Neural cell (in vitro differentiated cells): ENCODE data around the gene PAIP2. TPM values are rescaled to one million over a fixed set of nuclear protein-coding genes. Genes with fewer than 3 reads are reported as not detected.

Experiments used
- H2AFZ ChIP-seq: fragments of 200-600, 300-800 bp; sonication (generic), shearing (Covaris generic); 2 replicates; pipeline ENCODE4 v1.6.0; 2014; ENCODE audit warnings: low read depth, mild to moderate bottlenecking, antibody characterized with exemption, low read length, moderate library complexity
- H3F3A ChIP-seq: fragments of 200-600 bp; shearing (Covaris generic); 2 replicates; pipeline ENCODE4 v1.6.1; 2016; ENCODE audit warnings: mild to moderate bottlenecking, moderate library complexity, mixed read lengths, antibody characterized with exemption, low read length; ENCODE audit not compliant: insufficient read depth, poor library complexity, severe bottlenecking
- H3K27ac ChIP-seq: fragments of 200-600, 300-800 bp; sonication (generic), shearing (Covaris generic); 2 replicates; pipeline ENCODE4 v1.5.1; 2014; ENCODE audit warnings: mild to moderate bottlenecking, low read length, moderate library complexity
- H3K27me3 ChIP-seq: fragments of 300-800, 200-600 bp; sonication (generic), shearing (Covaris generic); 2 replicates; pipeline ENCODE4 v1.6.0; 2014; ENCODE audit warnings: mild to moderate bottlenecking, low read depth, low read length, moderate library complexity; ENCODE audit not compliant: insufficient read depth
- H3K36me3 ChIP-seq: fragments of 300-800, 200-600 bp; sonication (generic), shearing (Covaris generic); 2 replicates; pipeline ENCODE4 v1.5.1; 2014; ENCODE audit warnings: mild to moderate bottlenecking, antibody characterized with exemption, low read length, moderate library complexity; ENCODE audit not compliant: insufficient read depth
- H3K4me2 ChIP-seq: fragments of 300-800, 200-600 bp; sonication (generic), shearing (Covaris generic); 2 replicates; pipeline ENCODE4 v1.6.0; 2014; ENCODE audit warnings: mild to moderate bottlenecking, low read length
- H3K4me3 ChIP-seq: fragments of 300-800, 200-600 bp; sonication (generic), shearing (Covaris generic); 2 replicates; pipeline ENCODE4 v1.5.1; 2014; ENCODE audit warnings: mild to moderate bottlenecking, low read length, moderate library complexity
- H3K79me2 ChIP-seq: fragments of 200-600 bp; shearing (Covaris generic); replicated peaks from 2 replicates; pipeline ENCODE4 v1.6.0; 2014; ENCODE audit warnings: mild to moderate bottlenecking, low read length, moderate library complexity; ENCODE audit not compliant: insufficient read depth
- H3K9ac ChIP-seq: fragments of 300-800, 200-600 bp; sonication (generic), shearing (Covaris generic); 2 replicates; pipeline ENCODE4 v1.6.1; 2016; ENCODE audit warnings: mild to moderate bottlenecking, low read length, mixed read lengths
- H3K9me2 ChIP-seq: fragments of 200-600 bp; shearing (Covaris generic); 2 replicates; pipeline ENCODE4 v1.6.1; 2016; ENCODE audit warnings: mild to moderate bottlenecking, low read length, mixed read lengths; ENCODE audit not compliant: insufficient read depth
- H3K9me3 ChIP-seq: fragments of 200-600, 300-800 bp; sonication (generic), shearing (Covaris generic); 2 replicates; pipeline ENCODE4 v1.6.1; 2016; ENCODE audit warnings: mild to moderate bottlenecking, mixed run types, low read length, moderate library complexity, mixed read lengths
- H4K20me1 ChIP-seq: fragments of 200-600 bp; shearing (Covaris generic); 2 replicates; pipeline ENCODE4 v1.6.1; 2016; ENCODE audit warnings: mild to moderate bottlenecking, mixed run types; ENCODE audit not compliant: insufficient read depth
- CTCF ChIP-seq: fragments of 450-650 bp; IDR thresholded peaks from 2 replicates; pipeline ENCODE4 v1.5.1; 2014; ENCODE audit warnings: antibody characterized with exemption, mild to moderate bottlenecking, moderate library complexity; ENCODE audit not compliant: poor library complexity, severe bottlenecking
- EP300 ChIP-seq: fragments of 450-650 bp; conservative IDR thresholded peaks from 2 replicates; pipeline ENCODE4 v1.6.1; 2014; ENCODE audit warnings: antibody characterized with exemption, mild to moderate bottlenecking, moderate library complexity; ENCODE audit not compliant: poor library complexity, severe bottlenecking
- EZH2 ChIP-seq: fragments of 200-600, 300-800 bp; shearing (Covaris generic), sonication (generic); IDR thresholded peaks from 2 replicates; pipeline ENCODE4 v1.6.1; 2014; ENCODE audit warnings: antibody characterized with exemption, low read length, borderline replicate concordance, mild to moderate bottlenecking; ENCODE audit not compliant: insufficient read depth, poor library complexity, severe bottlenecking
- MXI1 ChIP-seq: fragments of 450-650 bp; conservative IDR thresholded peaks from 2 replicates; pipeline ENCODE4 v1.6.1; 2014; ENCODE audit warnings: antibody characterized with exemption, mild to moderate bottlenecking; ENCODE audit not compliant: poor library complexity, severe bottlenecking
- POLR2AphosphoS5 ChIP-seq: IDR thresholded peaks from 2 replicates; pipeline ENCODE4 v1.6.1; 2012
- RAD21 ChIP-seq: fragments of 450-650 bp; conservative IDR thresholded peaks from 2 replicates; pipeline ENCODE4 v1.6.1; 2014; ENCODE audit warnings: antibody characterized with exemption, mild to moderate bottlenecking, moderate library complexity
- REST ChIP-seq: IDR thresholded peaks from 2 replicates; pipeline ENCODE4 v1.6.1; 2012; ENCODE audit warnings: borderline replicate concordance
- SMC3 ChIP-seq: fragments of 450-650 bp; conservative IDR thresholded peaks from 2 replicates; pipeline ENCODE4 v1.6.1; 2014; ENCODE audit warnings: antibody characterized with exemption, mild to moderate bottlenecking, moderate library complexity; ENCODE audit not compliant: poor library complexity
- TAF1 ChIP-seq: IDR thresholded peaks from 2 replicates; pipeline ENCODE4 v1.6.1; 2012; ENCODE audit warnings: low read depth
- polyA plus RNA-seq: library from polyadenylated mRNA; depleted of rRNA; stranded (reverse); fragments of >200 nt; gene quantifications from 2 replicates; pipeline ENCODE4 v1.2.3, GENCODE V29; 2014

PAIP2 gene
- polyA plus RNA-seq, 1 donor from 2014 or later, result 201 TPM

- no peak overlapping the region for H3K9ac ChIP-seq
- H3K4me2 ChIP-seq, result no peak overlapping the region
- no peaks in the 10 kb centered on the region for H3F3A ChIP-seq
- no peak overlapping the region for H3K4me3 ChIP-seq
- no peaks in the 10 kb centered on the region for H3K27me3 ChIP-seq
- TF ChIP-seq CTCF, result no peak
- TF ChIP-seq POLR2AphosphoS5, result no peak
- no peak for TF ChIP-seq REST
- no peak for TF ChIP-seq RAD21
- TF ChIP-seq SMC3, result no peak
- no peak for TF ChIP-seq EP300
- no peak for TF ChIP-seq TAF1
- no peak for TF ChIP-seq EZH2
- no peak for TF ChIP-seq MXI1
- peaks cover 26% of the 10 kb centered on the region for H3K79me2 ChIP-seq
- H3K9me3 ChIP-seq, result no peaks in the 10 kb centered on the region
- H2AFZ ChIP-seq, result no peak overlapping the region
- H4K20me1 ChIP-seq, result no peaks in the 10 kb centered on the region
- H3K36me3 ChIP-seq, result peaks cover 17% of the 10 kb centered on the region
- no peak overlapping the region for H3K27ac ChIP-seq
- H3K9me2 ChIP-seq, result no peaks in the 10 kb centered on the region
These were observed 22.3 kb downstream of the PAIP2 start for GRCh38 chr5:139363937-139364336.

- Histone ChIP-seq H3K79me2 (peaks cover 21% of the 10 kb centered on the region), H3K9me2 (no peaks in the 10 kb centered on the region), H3K4me3 (no peak overlapping the region), H3K36me3 (peaks cover 17% of the 10 kb centered on the region), H3F3A (no peaks in the 10 kb centered on the region), H3K27ac (no peak overlapping the region), H3K27me3 (no peaks in the 10 kb centered on the region), H3K9ac (no peak overlapping the region), H3K9me3 (no peaks in the 10 kb centered on the region), H2AFZ (no peak overlapping the region), H3K4me2 (no peak overlapping the region), H4K20me1 (no peaks in the 10 kb centered on the region)
- TF ChIP-seq TAF1 (no peak), RAD21 (no peak), REST (no peak), SMC3 (no peak), POLR2AphosphoS5 (no peak), EZH2 (no peak), EP300 (no peak), MXI1 (no peak), CTCF (no peak)
These were observed 22.8 kb downstream of the PAIP2 start for GRCh38 chr5:139364466-139364865.
